Mesothelial cell of epicardium (in vitro differentiated cells): Measurements from ENCODE around the gene DNAJB6. TPM values are rescaled to one million over a fixed set of nuclear protein-coding genes. Genes with fewer than 3 reads are reported as not detected.

Experiments used
- DNase-seq, 2 experiments: peaks; one replicate each; pipeline ENCODE4 v3.0.0; 2021; ENCODE audit warnings: low spot score in 2 of 2; ENCODE audit not compliant: unreplicated experiment in 2 of 2
- H3K27ac Mint-ChIP-seq: 2 replicates; pipeline ENCODE4 v1.8.0; 2021; ENCODE audit warnings: mixed read lengths
- H3K27me3 Mint-ChIP-seq: 2 replicates; pipeline ENCODE4 v1.8.0; 2021; ENCODE audit warnings: low read depth, mixed read lengths
- H3K36me3 Mint-ChIP-seq: 2 replicates; pipeline ENCODE4 v1.8.0; 2021; ENCODE audit warnings: mixed read lengths
- H3K4me1 Mint-ChIP-seq: 2 replicates; pipeline ENCODE4 v1.8.0; 2021; ENCODE audit warnings: mixed read lengths
- H3K4me3 Mint-ChIP-seq: 2 replicates; pipeline ENCODE4 v1.8.0; 2021; ENCODE audit warnings: mild to moderate bottlenecking, moderate library complexity, mixed read lengths
- H3K9me3 Mint-ChIP-seq: 2 replicates; pipeline ENCODE4 v1.8.0; 2021; ENCODE audit warnings: mixed read lengths
- CTCF ChIP-seq: fragments of 200-600 bp; sonication (generic); IDR thresholded peaks from one replicate; pipeline ENCODE4 v1.5.0; 2021; ENCODE audit warnings: antibody characterized with exemption; ENCODE audit not compliant: unreplicated experiment
- total RNA-seq: library from RNA; stranded (reverse); gene quantifications from 3 replicates; pipeline ENCODE4 v1.2.1, GENCODE V29; 2021

The DNAJB6 gene
- total RNA-seq, 1 donor from 2014 or later: 115 TPM

- Mint-ChIP-seq H3K27me3 (no peaks in the 10 kb centered on the region), H3K27ac (no peak overlapping the region), H3K4me3 (no peak overlapping the region), H3K4me1 (no peaks in the 10 kb centered on the region), H3K36me3 (peaks cover 31% of the 10 kb centered on the region), H3K9me3 (no peaks in the 10 kb centered on the region)
- no peak for TF ChIP-seq CTCF
- DNase-seq: no peak
These were observed 77.9 kb downstream of the DNAJB6 start for GRCh38 chr7:157414702-157415096.

- Mint-ChIP-seq H3K36me3 (peaks cover 31% of the 10 kb centered on the region), H3K27me3 (no peaks in the 10 kb centered on the region), H3K9me3 (no peaks in the 10 kb centered on the region), H3K4me3 (no peak overlapping the region), H3K4me1 (no peaks in the 10 kb centered on the region), H3K27ac (no peak overlapping the region)
- no peak for TF ChIP-seq CTCF
- DNase-seq: no peak
These were observed 78.7 kb downstream of the DNAJB6 start for GRCh38 chr7:157415486-157415885.

GRCh38 chr7:157416011-157416410 is 79.2 kb downstream of the DNAJB6 start:
- Mint-ChIP-seq H3K27me3 (no peaks in the 10 kb centered on the region), H3K4me1 (no peaks in the 10 kb centered on the region), H3K27ac (no peak overlapping the region), H3K36me3 (peaks cover 31% of the 10 kb centered on the region), H3K9me3 (no peaks in the 10 kb centered on the region), H3K4me3 (no peak overlapping the region)
- TF ChIP-seq CTCF: no peak
- no peak for DNase-seq

DNA sequence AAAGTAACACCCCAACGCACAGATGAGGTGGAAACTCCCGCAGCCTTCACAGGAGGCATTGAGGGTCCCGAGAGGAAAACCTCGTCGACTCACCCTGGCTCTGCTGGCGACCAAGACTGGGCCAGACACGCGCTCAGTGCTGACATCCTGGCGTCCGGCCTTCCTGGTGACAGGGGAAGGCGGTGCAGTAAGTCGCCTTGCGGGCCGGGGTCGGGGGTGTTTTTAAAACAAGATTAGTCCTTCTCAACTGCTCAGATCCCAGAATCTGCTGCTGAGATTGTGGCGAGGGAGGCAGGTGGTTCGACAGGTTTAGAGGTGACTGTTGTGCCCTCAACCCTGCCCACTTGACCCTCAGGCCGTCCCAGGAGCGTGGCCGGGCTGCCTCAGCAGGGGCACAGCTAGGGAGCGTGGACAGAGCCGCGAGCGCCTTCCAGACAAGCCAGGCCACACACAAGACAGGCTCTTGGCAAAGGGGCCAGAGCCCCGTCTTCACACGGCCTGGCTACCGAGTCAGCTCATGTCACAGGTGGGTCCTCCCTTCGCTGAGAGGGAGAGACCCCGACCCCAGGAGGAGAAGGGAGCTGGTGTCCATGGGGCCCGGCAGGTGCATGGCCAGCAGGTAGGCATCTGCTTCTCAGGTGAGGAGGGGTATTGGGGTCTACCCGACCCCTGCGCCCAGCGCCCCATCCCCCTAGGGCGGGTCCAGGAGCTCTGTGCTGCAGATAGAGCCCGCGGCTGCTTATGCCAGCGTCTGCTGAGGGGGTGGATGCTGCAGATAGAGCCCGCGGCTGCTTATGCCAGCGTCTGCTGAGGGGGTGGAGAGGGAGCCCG is 81.6 kb downstream of the DNAJB6 start:
- no peak for TF ChIP-seq CTCF
- no peak for DNase-seq
- H3K9me3 Mint-ChIP-seq: no peaks in the 10 kb centered on the region
- H3K4me3 Mint-ChIP-seq: no peak overlapping the region
- no peak overlapping the region for H3K27ac Mint-ChIP-seq
- no peaks in the 10 kb centered on the region for H3K27me3 Mint-ChIP-seq
- H3K36me3 Mint-ChIP-seq: peaks cover 26% of the 10 kb centered on the region
- no peaks in the 10 kb centered on the region for H3K4me1 Mint-ChIP-seq

GRCh38 chr7:157419035-157419293 is 82.2 kb downstream of the DNAJB6 start:
- no peaks in the 10 kb centered on the region for H3K27me3 Mint-ChIP-seq
- TF ChIP-seq CTCF: no peak
- H3K9me3 Mint-ChIP-seq: no peaks in the 10 kb centered on the region
- no peaks in the 10 kb centered on the region for H3K4me1 Mint-ChIP-seq
- H3K27ac Mint-ChIP-seq: no peak overlapping the region
- H3K4me3 Mint-ChIP-seq: no peak overlapping the region
- peaks cover 26% of the 10 kb centered on the region for H3K36me3 Mint-ChIP-seq
- DNase-seq: no peak
